OCI-LY3 (cell line): ENCODE results near the gene TUBGCP6.

Experiments
- H2AFZ ChIP-seq: fragments of 200-600, 300-600 bp; shearing (Covaris generic); 2 replicates; pipeline ENCODE4 v1.6.0; 2014; ENCODE audit warnings: antibody characterized with exemption, low read depth, low read length
- H3K27ac ChIP-seq: fragments of 200-600, 300-600 bp; sonication (generic); 2 replicates; pipeline ENCODE4 v1.5.1; 2014; ENCODE audit warnings: mild to moderate bottlenecking, low read length, moderate library complexity, mixed read lengths
- H3K27me3 ChIP-seq: fragments of 200-600, 300-600 bp; sonication (generic); 2 replicates; pipeline ENCODE4 v1.6.1; 2014; ENCODE audit warnings: low read depth, low read length, mixed read lengths
- H3K36me3 ChIP-seq: fragments of 200-600, 300-600 bp; sonication (generic); replicated peaks from 2 replicates; pipeline ENCODE3; 2014; ENCODE audit warnings: low read depth, low read length, mixed read lengths
- H3K4me1 ChIP-seq: fragments of 300-600, 200-600 bp; sonication (generic); 2 replicates; pipeline ENCODE4 v1.6.1; 2014; ENCODE audit warnings: low read length, mixed read lengths
- H3K4me2 ChIP-seq: fragments of 200-600, 300-600 bp; sonication (generic); 2 replicates; pipeline ENCODE4 v1.6.1; 2014; ENCODE audit warnings: low read length, mixed read lengths
- H3K4me3 ChIP-seq: fragments of 300-600, 200-600 bp; sonication (generic); 2 replicates; pipeline ENCODE4 v1.5.1; 2014; ENCODE audit warnings: antibody characterized with exemption, mild to moderate bottlenecking, low read length, moderate library complexity
- H3K79me2 ChIP-seq: fragments of 300-600, 200-600 bp; shearing (Covaris generic); 2 replicates; pipeline ENCODE4 v1.6.1; 2014; ENCODE audit warnings: mild to moderate bottlenecking, low read length, mixed read lengths
- H3K9ac ChIP-seq: fragments of 300-600, 200-600 bp; shearing (Covaris generic); 2 replicates; pipeline ENCODE4 v1.6.0; 2014; ENCODE audit warnings: mild to moderate bottlenecking, low read length, moderate library complexity
- H3K9me3 ChIP-seq: fragments of 200-600, 300-600 bp; shearing (Covaris generic); 2 replicates; pipeline ENCODE4 v1.6.1; 2014; ENCODE audit warnings: low read length, mixed read lengths; ENCODE audit not compliant: insufficient read depth
- H4K20me1 ChIP-seq: fragments of 200-600, 300-600 bp; sonication (generic); 2 replicates; pipeline ENCODE4 v1.6.1; 2016; ENCODE audit warnings: low read length, mixed read lengths; ENCODE audit not compliant: insufficient read depth
- CTCF ChIP-seq: fragments of 200-600, 300-600 bp; sonication (generic); IDR thresholded peaks from 2 replicates; pipeline ENCODE4 v1.5.1; 2014; ENCODE audit warnings: antibody characterized with exemption, low read length, low read depth
- EZH2phosphoT487 ChIP-seq: fragments of 200-600 bp; shearing (Covaris generic); IDR thresholded peaks from 2 replicates; pipeline ENCODE4 v1.6.1; 2018; ENCODE audit warnings: antibody characterized with exemption, mixed run types, low read depth

The TUBGCP6 gene

GRCh38 chr22:50184004-50184901 is 60.6 kb downstream of the TUBGCP6 start:
- Histone ChIP-seq H3K36me3 (no peaks in the 10 kb centered on the region), H4K20me1 (peaks cover 2% of the 10 kb centered on the region; the same call in 1 of the 2 replicates), H3K9me3 (no peaks in the 10 kb centered on the region), H3K79me2 (peaks cover 31% of the 10 kb centered on the region), H2AFZ (no peak overlapping the region), H3K27ac (no peak overlapping the region), H3K9ac (no peak overlapping the region), H3K4me2 (no peak overlapping the region), H3K4me1 (peaks cover 10% of the 10 kb centered on the region), H3K27me3 (no peaks in the 10 kb centered on the region), H3K4me3 (no peak overlapping the region)
- TF ChIP-seq CTCF = no peak
- TF ChIP-seq EZH2phosphoT487 = no peak

GRCh38 chr22:50183141-50183971 is 61.5 kb downstream of the TUBGCP6 start:
- H3K36me3 ChIP-seq = no peaks in the 10 kb centered on the region
- H3K27ac ChIP-seq = no peak overlapping the region
- H3K4me3 ChIP-seq = no peak overlapping the region
- no peak overlapping the region for H3K4me2 ChIP-seq
- H3K9ac ChIP-seq = no peak overlapping the region
- H4K20me1 ChIP-seq = no peaks in the 10 kb centered on the region
- TF ChIP-seq CTCF (no peak), EZH2phosphoT487 (no peak)
- no peaks in the 10 kb centered on the region for H3K27me3 ChIP-seq
- peaks cover 22% of the 10 kb centered on the region for H3K79me2 ChIP-seq
- H3K4me1 ChIP-seq = peaks cover 8% of the 10 kb centered on the region
- no peak overlapping the region for H2AFZ ChIP-seq
- H3K9me3 ChIP-seq = no peaks in the 10 kb centered on the region

- Histone ChIP-seq H3K9ac (no peak overlapping the region), H3K36me3 (no peaks in the 10 kb centered on the region), H4K20me1 (no peaks in the 10 kb centered on the region), H3K4me2 (no peak overlapping the region), H2AFZ (no peak overlapping the region), H3K27me3 (no peaks in the 10 kb centered on the region), H3K4me1 (peaks cover 7% of the 10 kb centered on the region), H3K27ac (no peak overlapping the region), H3K9me3 (no peaks in the 10 kb centered on the region), H3K79me2 (peaks cover 15% of the 10 kb centered on the region), H3K4me3 (no peak overlapping the region)
- no peak for TF ChIP-seq CTCF
- TF ChIP-seq EZH2phosphoT487 = no peak
Observed at GRCh38 chr22:50182176-50183081, 62.4 kb downstream of the TUBGCP6 start.
